Epidermal melanocyte (primary cell): ENCODE data around the gene CEACAM7.
"Not testable (repeated sequence)": the region's sequence is repeated elsewhere in the genome, so short reads cannot be mapped to it uniquely, and the experiment has no call there.

Experiments used
- DNase-seq: peaks from one replicate; pipeline ENCODE4 v3.0.0; 2011; ENCODE audit warnings: low spot score; ENCODE audit not compliant: insufficient read length

The CEACAM7 gene

GRCh38 chr19:41688098-41688497 is at the start of gene CEACAM7:
CEACAM7 (minus strand) TSS chr19:41688270; CDS start chr19:41688165, 105 bp downstream.
- DNase-seq: no peak

- DNase-seq: no peak
Observed at GRCh38 chr19:41735071-41735600, 47.1 kb upstream of the CEACAM7 start.

GRCh38 chr19:41734585-41734984 is 46.5 kb upstream of the CEACAM7 start:
- DNase-seq: no peak

- no peak for DNase-seq
Observed at GRCh38 chr19:41734156-41734555, 46.1 kb upstream of the CEACAM7 start.

- DNase-seq: no peak
Observed at GRCh38 chr19:41726493-41726892, 38.4 kb upstream of the CEACAM7 start.

GRCh38 chr19:41720103-41720502 is 32.0 kb upstream of the CEACAM7 start:
- DNase-seq: no peak

- DNase-seq: no peak
Observed at GRCh38 chr19:41718761-41719160, 30.7 kb upstream of the CEACAM7 start.

- DNase-seq: no peak
Observed at GRCh38 chr19:41714598-41714997, 26.5 kb upstream of the CEACAM7 start.

GRCh38 chr19:41711376-41712261 is 23.5 kb upstream of the CEACAM7 start:
- no peak for DNase-seq

GRCh38 chr19:41709951-41710645 is 22.0 kb upstream of the CEACAM7 start:
- DNase-seq: no peak

- not testable (repeated sequence) for DNase-seq
Observed at GRCh38 chr19:41709516-41709915, 21.4 kb upstream of the CEACAM7 start.

- no peak for DNase-seq
Observed at GRCh38 chr19:41708481-41708880, 20.4 kb upstream of the CEACAM7 start, which contains the start of gene CEACAM5. CEACAM5 (plus strand) TSS chr19:41708626; CDS start chr19:41708732, 106 bp downstream.

- DNase-seq: no peak
Observed at GRCh38 chr19:41707871-41708371, 19.9 kb upstream of the CEACAM7 start.

- no peak for DNase-seq
Observed at GRCh38 chr19:41707502-41707812, 19.4 kb upstream of the CEACAM7 start.

GRCh38 chr19:41706741-41707501 is 18.9 kb upstream of the CEACAM7 start:
- DNase-seq: no peak

- DNase-seq: no peak
Observed at GRCh38 chr19:41705393-41706174, 17.5 kb upstream of the CEACAM7 start.

GRCh38 chr19:41703602-41704293 is 15.7 kb upstream of the CEACAM7 start:
- DNase-seq: no peak

GRCh38 chr19:41702171-41702651 is 14.1 kb upstream of the CEACAM7 start:
- DNase-seq: no peak

- no peak for DNase-seq
Observed at GRCh38 chr19:41701401-41702075, 13.5 kb upstream of the CEACAM7 start.
